ENCODE results near the gene FRMPD1. TPM values are rescaled to one million over a fixed set of nuclear protein-coding genes. Genes with fewer than 3 reads are reported as not detected.

The FRMPD1 gene
- total RNA-seq, 1 donor from 2014 or later = 0.07 TPM

- Mint-ChIP-seq H3K4me3 (ENCODE audit: unreplicated experiment) (no peak overlapping the region), H3K4me1 (ENCODE audit: low read depth, unreplicated experiment) (peaks cover 3% of the 10 kb centered on the region), H3K27ac (ENCODE audit: unreplicated experiment) (no peak overlapping the region), H3K36me3 (ENCODE audit: low read depth, unreplicated experiment) (no peaks in the 10 kb centered on the region), H3K27me3 (ENCODE audit: low read depth, unreplicated experiment) (peaks cover 3% of the 10 kb centered on the region), H3K9me3 (ENCODE audit: unreplicated experiment) (no peaks in the 10 kb centered on the region)
- Histone ChIP-seq H3K4me3 (ENCODE audit: insufficient read depth, low read depth, low read length) (no peak overlapping the region), H3K4me1 (ENCODE audit: insufficient read depth, low read length) (peaks cover 7% of the 10 kb centered on the region), H2AFZ (ENCODE audit: low read depth, low read length) (no peak overlapping the region), H3K27me3 (ENCODE audit: insufficient read depth, low read length) (no peaks in the 10 kb centered on the region), H4K20me1 (ENCODE audit: insufficient read depth, low read length) (peaks cover 8% of the 10 kb centered on the region), H3K27ac (ENCODE audit: low read depth, low read length) (no peak overlapping the region), H3K79me2 (ENCODE audit: insufficient read depth, low read length) (peaks cover 18% of the 10 kb centered on the region), H3K9ac (ENCODE audit: low read length) (no peak overlapping the region), H3K9me3 (ENCODE audit: insufficient read depth, low read depth, low read length) (no peaks in the 10 kb centered on the region), H3K4me2 (ENCODE audit: low read length) (no peak overlapping the region), H3K36me3 (ENCODE audit: insufficient read depth, low read length) (peaks cover under 1% of the 10 kb centered on the region)
- DNase-seq (ENCODE audit: low read depth) (no peak), FAIRE-seq (no peak)
- TF ChIP-seq CTCF (IDR thresholded peaks at IDR 0.05; ENCODE audit: insufficient read depth, low read depth, low read length) = no peak
- TF ChIP-seq EZH2 (IDR thresholded peaks at IDR 0.05; ENCODE audit: insufficient read depth, low read length) = no peak
Measured at GRCh38 chr9:37788332-37788731, 137.6 kb downstream of the FRMPD1 start.

GRCh38 chr9:37790096-37790495 is 139.3 kb downstream of the FRMPD1 start:
- H3K36me3 ChIP-seq (ENCODE audit: insufficient read depth, low read length) = no peaks in the 10 kb centered on the region
- no peak for FAIRE-seq
- Mint-ChIP-seq H3K36me3 (ENCODE audit: low read depth, unreplicated experiment) (no peaks in the 10 kb centered on the region), H3K9me3 (ENCODE audit: unreplicated experiment) (no peaks in the 10 kb centered on the region), H3K4me1 (ENCODE audit: low read depth, unreplicated experiment) (no peaks in the 10 kb centered on the region), H3K4me3 (ENCODE audit: unreplicated experiment) (no peak overlapping the region), H3K27ac (ENCODE audit: unreplicated experiment) (no peak overlapping the region), H3K27me3 (ENCODE audit: low read depth, unreplicated experiment) (peaks cover 4% of the 10 kb centered on the region)
- H3K4me1 ChIP-seq (ENCODE audit: insufficient read depth, low read length) = no peaks in the 10 kb centered on the region
- H3K9ac ChIP-seq (ENCODE audit: low read length) = no peak overlapping the region
- H3K27ac ChIP-seq (ENCODE audit: low read depth, low read length) = no peak overlapping the region
- H3K4me2 ChIP-seq (ENCODE audit: low read length) = no peak overlapping the region
- H3K79me2 ChIP-seq (ENCODE audit: insufficient read depth, low read length) = peaks cover under 1% of the 10 kb centered on the region
- H4K20me1 ChIP-seq (ENCODE audit: insufficient read depth, low read length) = no peaks in the 10 kb centered on the region
- TF ChIP-seq EZH2 (IDR thresholded peaks at IDR 0.05; ENCODE audit: insufficient read depth, low read length) (no peak), CTCF (IDR thresholded peaks at IDR 0.05; ENCODE audit: insufficient read depth, low read depth, low read length) (no peak)
- no peak overlapping the region for H2AFZ ChIP-seq (ENCODE audit: low read depth, low read length)
- H3K4me3 ChIP-seq (ENCODE audit: insufficient read depth, low read depth, low read length) = no peak overlapping the region
- no peak for DNase-seq (ENCODE audit: low read depth)
- no peaks in the 10 kb centered on the region for H3K9me3 ChIP-seq (ENCODE audit: insufficient read depth, low read depth, low read length)
- H3K27me3 ChIP-seq (ENCODE audit: insufficient read depth, low read length) = no peaks in the 10 kb centered on the region

GRCh38 chr9:37792122-37792521 is 141.4 kb downstream of the FRMPD1 start:
- no peak overlapping the region for H3K4me2 ChIP-seq (ENCODE audit: low read length)
- no peaks in the 10 kb centered on the region for H3K4me1 ChIP-seq (ENCODE audit: insufficient read depth, low read length)
- Mint-ChIP-seq H3K36me3 (ENCODE audit: low read depth, unreplicated experiment) (no peaks in the 10 kb centered on the region), H3K4me1 (ENCODE audit: low read depth, unreplicated experiment) (no peaks in the 10 kb centered on the region), H3K4me3 (ENCODE audit: unreplicated experiment) (no peak overlapping the region), H3K27ac (ENCODE audit: unreplicated experiment) (no peak overlapping the region), H3K27me3 (ENCODE audit: low read depth, unreplicated experiment) (peaks cover 7% of the 10 kb centered on the region), H3K9me3 (ENCODE audit: unreplicated experiment) (no peaks in the 10 kb centered on the region)
- no peaks in the 10 kb centered on the region for H3K36me3 ChIP-seq (ENCODE audit: insufficient read depth, low read length)
- no peaks in the 10 kb centered on the region for H3K9me3 ChIP-seq (ENCODE audit: insufficient read depth, low read depth, low read length)
- H3K27me3 ChIP-seq (ENCODE audit: insufficient read depth, low read length) = no peaks in the 10 kb centered on the region
- H3K79me2 ChIP-seq (ENCODE audit: insufficient read depth, low read length) = no peaks in the 10 kb centered on the region
- DNase-seq (ENCODE audit: low read depth) (no peak), FAIRE-seq (no peak)
- no peak for TF ChIP-seq CTCF (IDR thresholded peaks at IDR 0.05; ENCODE audit: insufficient read depth, low read depth, low read length)
- no peak for TF ChIP-seq EZH2 (IDR thresholded peaks at IDR 0.05; ENCODE audit: insufficient read depth, low read length)
- H3K9ac ChIP-seq (ENCODE audit: low read length) = no peak overlapping the region
- H4K20me1 ChIP-seq (ENCODE audit: insufficient read depth, low read length) = no peaks in the 10 kb centered on the region
- no peak overlapping the region for H2AFZ ChIP-seq (ENCODE audit: low read depth, low read length)
- no peak overlapping the region for H3K4me3 ChIP-seq (ENCODE audit: insufficient read depth, low read depth, low read length)
- H3K27ac ChIP-seq (ENCODE audit: low read depth, low read length) = no peak overlapping the region
